ENCODE data around the gene OR2Z1. TPM values are rescaled to one million over a fixed set of nuclear protein-coding genes. Genes with fewer than 3 reads are reported as not detected.

OR2Z1 gene
- polyA plus RNA-seq, 1 of the 3 experiments (the other 2 are of a cell fraction) = not detected

- TF ChIP-seq REST (IDR thresholded peaks at IDR 0.05; ENCODE audit: low read depth, low read length) (no peak), EP300 (IDR thresholded peaks at IDR 0.05; ENCODE audit: borderline replicate concordance in 1 of 2, low read depth in 1 of 2, low read length in 1 of 2) (no peak), USF2 (IDR thresholded peaks at IDR 0.05; ENCODE audit: borderline replicate concordance, low read depth, low read length) (no peak), CHD2 (IDR thresholded peaks at IDR 0.05; ENCODE audit: low read length, partially characterized antibody) (no peak), GABPA (IDR thresholded peaks at IDR 0.05; ENCODE audit: low read depth) (no peak), TEAD4 (IDR thresholded peaks at IDR 0.05; ENCODE audit: borderline replicate concordance, insufficient read depth) (no peak), ELF1 (IDR thresholded peaks at IDR 0.05) (no peak), USF1 (IDR thresholded peaks at IDR 0.05; ENCODE audit: borderline replicate concordance, low read depth) (no peak)
These were observed 30.5 kb upstream of the OR2Z1 start (continued) for GRCh38 chr19:8690753-8691539.

GRCh38 chr19:8695501-8695900 is 25.9 kb upstream of the OR2Z1 start:
- ChIA-PET POLR2A (no interaction called here), CTCF (interaction anchor here (1.3 kb wide), 1 partner anchor 41 kb away, joined by 5 read pairs; no protein-coding TSS in a partner anchor)
- H3K79me2 ChIP-seq (ENCODE audit: insufficient read depth) = no peaks in the 10 kb centered on the region
- no peaks in the 10 kb centered on the region for H3K36me3 ChIP-seq (replicated peaks in 1 of 2; ENCODE audit: control insufficient read depth in 1 of 2, insufficient read depth in 2 of 2, low read length in 1 of 2)
- H3K27ac ChIP-seq (ENCODE audit: low read depth in 2 of 2, low read length in 1 of 2) = no peak overlapping the region
- no peak overlapping the region for H3K4me3 ChIP-seq (ENCODE audit: low read depth in 2 of 2, low read length in 1 of 2)
- 0% methylated on average over 2 of the region's 6 CpGs for WGBS (ENCODE audit: low lambda C conversion rate)
- no peaks in the 10 kb centered on the region for H3K9me2 ChIP-seq
- H2AFZ ChIP-seq (ENCODE audit: low read depth) = no peak overlapping the region
- no peaks in the 10 kb centered on the region for H3F3A ChIP-seq (replicated peaks; ENCODE audit: insufficient read depth)
- H3K9ac ChIP-seq = no peak overlapping the region
- H3K9me3 ChIP-seq = no peaks in the 10 kb centered on the region
- H4K20me1 ChIP-seq (ENCODE audit: insufficient read depth) = no peaks in the 10 kb centered on the region
- H3K4me2 ChIP-seq = no peak overlapping the region
- DNase-seq = no peak
- H3K27me3 ChIP-seq (ENCODE audit: insufficient read depth) = peaks cover 9% of the 10 kb centered on the region; the same call in 1 of the 2 replicates
- H3K4me1 ChIP-seq (ENCODE audit: control insufficient read depth in 1 of 2, insufficient read depth in 2 of 2, low read depth in 1 of 2, low read length in 1 of 2) = no peaks in the 10 kb centered on the region
- TF ChIP-seq SIN3A (IDR thresholded peaks at IDR 0.05; ENCODE audit: borderline replicate concordance, low read depth, low read length) = no peak
- TF ChIP-seq TEAD4 (IDR thresholded peaks at IDR 0.05; ENCODE audit: borderline replicate concordance, insufficient read depth) = no peak
- no peak for TF ChIP-seq PBX3 (IDR thresholded peaks at IDR 0.05)
- TF ChIP-seq MAX (IDR thresholded peaks at IDR 0.05; ENCODE audit: low read depth) = no peak
- no peak for TF ChIP-seq POLR2AphosphoS5 (IDR thresholded peaks at IDR 0.05; ENCODE audit: low read depth, low read length)
- TF ChIP-seq FOXM1 (IDR thresholded peaks at IDR 0.05; ENCODE audit: low read depth) = no peak
- TF ChIP-seq FOSL2 (IDR thresholded peaks at IDR 0.05; ENCODE audit: borderline replicate concordance, low read depth) = no peak
- TF ChIP-seq YY1 (IDR thresholded peaks at IDR 0.05; ENCODE audit: low read depth) = no peak
- no peak for TF ChIP-seq FOXJ3 (CRISPR knock-in tag; IDR thresholded peaks at IDR 0.05)
- no peak for TF ChIP-seq CHD2 (IDR thresholded peaks at IDR 0.05; ENCODE audit: low read length, partially characterized antibody)
- TF ChIP-seq JUND (IDR thresholded peaks at IDR 0.05) = no peak
- no peak for TF ChIP-seq RXRA (IDR thresholded peaks at IDR 0.05; ENCODE audit: borderline replicate concordance, low read depth)
- no peak for TF ChIP-seq ELF1 (IDR thresholded peaks at IDR 0.05)
- TF ChIP-seq RFX5 (IDR thresholded peaks at IDR 0.05; ENCODE audit: low read length) = no peak
- TF ChIP-seq RCOR1 (IDR thresholded peaks at IDR 0.05; ENCODE audit: low read length) = no peak
- no peak for TF ChIP-seq EP300 (IDR thresholded peaks at IDR 0.05; ENCODE audit: borderline replicate concordance in 1 of 2, low read depth in 1 of 2, low read length in 1 of 2)
- no peak for TF ChIP-seq GATA2 (CRISPR knock-in tag; IDR thresholded peaks at IDR 0.05)
- TF ChIP-seq IRF3 (IDR thresholded peaks at IDR 0.05; ENCODE audit: low read depth, low read length) = no peak

Data from SK-N-SH (cell line).